HG02884 (cell line): Measurements from ENCODE around the gene SERHL2.
"Not testable (repeated sequence)": the region's sequence is repeated elsewhere in the genome, so short reads cannot be mapped to it uniquely, and the experiment has no call there.

Source experiments
- ATAC-seq: cut with Tn5 transposase; IDR thresholded peaks from one replicate; pipeline ENCODE4 v1.9.1; 2021; ENCODE audit warnings: mild to moderate bottlenecking, moderate library complexity; ENCODE audit not compliant: unreplicated experiment

The SERHL2 gene

DNA sequence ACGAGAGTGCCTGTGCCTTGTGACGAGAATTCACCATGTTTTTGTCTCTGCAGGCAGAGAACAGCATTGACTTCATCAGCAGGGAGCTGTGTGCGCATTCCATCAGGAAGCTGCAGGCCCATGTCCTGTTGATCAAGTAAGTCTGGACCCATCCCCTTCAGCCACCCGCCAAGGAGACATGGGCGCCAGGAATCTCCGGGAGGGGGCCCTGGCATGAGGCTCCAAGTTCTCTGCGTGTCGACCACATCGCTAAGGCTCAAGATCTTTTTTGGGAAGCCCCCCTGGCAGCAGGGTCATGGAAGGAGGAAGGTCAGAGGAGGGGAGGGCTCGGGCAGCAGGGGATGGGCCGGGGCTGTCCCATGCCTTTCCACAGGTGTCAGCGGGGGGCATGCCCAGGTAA is 17.3 kb downstream of the SERHL2 start:
- ATAC-seq, result not testable (repeated sequence)

DNA sequence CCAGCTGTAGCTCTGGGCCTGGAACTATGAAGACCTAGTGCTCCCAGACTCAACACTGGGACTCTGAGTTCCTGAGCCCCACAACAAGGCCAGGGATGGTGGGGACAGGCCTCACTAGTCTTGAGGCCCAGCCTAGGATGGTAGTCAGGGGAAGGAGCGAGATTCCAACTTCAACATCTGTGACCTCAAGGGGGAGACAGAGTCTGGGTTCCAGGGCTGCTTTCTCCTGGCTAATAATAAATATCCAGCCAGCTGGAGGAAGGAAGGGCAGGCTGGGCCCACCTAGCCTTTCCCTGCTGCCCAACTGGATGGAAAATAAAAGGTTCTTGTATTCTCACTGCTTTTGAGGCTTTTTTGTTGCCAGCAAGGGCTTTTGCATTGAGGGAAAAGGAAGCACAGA is 20.3 kb downstream of the SERHL2 start:
- not testable (repeated sequence) for ATAC-seq

DNA sequence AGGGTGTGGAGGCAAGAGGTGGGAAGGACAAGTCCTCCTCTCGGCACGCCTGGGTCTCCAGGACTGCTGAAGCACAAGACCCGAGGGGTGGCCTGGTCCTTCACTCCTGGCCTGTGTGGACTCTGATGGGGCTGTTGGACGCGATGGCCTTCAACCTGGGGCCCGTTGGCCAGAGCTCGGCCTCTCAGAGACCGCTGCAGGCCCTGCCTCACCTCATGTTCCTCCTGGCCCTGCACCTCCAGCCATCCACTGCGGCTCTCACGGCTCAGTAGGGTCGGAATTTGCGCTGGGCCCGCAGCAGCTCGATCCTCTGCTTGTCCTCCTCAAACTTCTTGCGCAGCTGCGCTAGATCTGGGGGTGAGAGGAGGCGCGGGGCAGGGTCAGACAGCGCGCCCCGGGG is 20.7 kb downstream of the SERHL2 start:
- not testable (repeated sequence) for ATAC-seq

DNA sequence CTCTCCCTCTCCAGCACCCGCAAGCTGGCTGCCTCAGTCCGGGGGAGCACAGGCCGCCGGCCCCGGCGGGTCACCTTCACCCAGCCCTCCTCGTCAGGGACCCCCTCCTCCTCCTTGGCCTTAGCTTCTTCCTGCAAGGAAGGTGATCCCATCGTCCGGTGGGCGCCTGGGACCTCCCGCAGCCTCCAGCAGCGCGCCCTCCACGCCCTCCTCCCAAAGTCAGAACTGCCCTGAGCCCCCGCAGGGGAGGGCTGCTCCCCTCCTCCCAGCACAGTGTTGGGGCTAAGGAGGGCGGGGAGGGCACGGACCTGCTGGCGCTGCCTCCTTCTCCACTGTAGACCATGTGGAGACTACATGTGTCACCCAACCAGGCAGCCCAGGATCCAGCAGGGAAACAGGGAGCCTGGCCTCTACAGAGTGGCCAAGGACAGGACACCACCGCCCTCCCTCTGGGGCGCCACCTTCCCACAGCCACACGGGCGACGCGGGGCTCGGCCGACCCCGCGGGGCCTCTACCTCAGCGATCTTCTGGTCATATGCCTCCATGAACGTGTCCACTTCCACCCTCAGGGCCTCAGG is 22.3 kb downstream of the SERHL2 start:
- ATAC-seq, result not testable (repeated sequence)

DNA sequence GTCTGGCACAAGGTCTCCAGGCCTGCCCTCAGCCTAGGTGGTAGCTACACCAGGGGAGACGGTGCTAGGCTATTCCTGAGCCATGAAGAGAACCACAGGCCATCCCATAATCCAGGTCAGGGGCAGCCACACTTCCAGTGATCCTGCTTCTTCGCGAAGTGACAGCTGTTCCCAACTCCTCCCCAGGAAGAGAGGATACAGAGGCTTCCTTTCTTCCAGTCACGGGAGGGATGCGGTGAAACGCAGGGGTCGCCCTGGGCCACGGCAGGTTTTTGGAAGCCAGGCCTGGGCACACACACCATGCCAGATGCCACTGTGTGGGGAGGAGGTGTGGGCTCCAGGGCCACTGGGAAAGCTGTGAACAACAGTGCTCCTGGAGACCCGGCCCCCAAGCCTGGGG is 23.4 kb downstream of the SERHL2 start:
- not testable (repeated sequence) for ATAC-seq

DNA sequence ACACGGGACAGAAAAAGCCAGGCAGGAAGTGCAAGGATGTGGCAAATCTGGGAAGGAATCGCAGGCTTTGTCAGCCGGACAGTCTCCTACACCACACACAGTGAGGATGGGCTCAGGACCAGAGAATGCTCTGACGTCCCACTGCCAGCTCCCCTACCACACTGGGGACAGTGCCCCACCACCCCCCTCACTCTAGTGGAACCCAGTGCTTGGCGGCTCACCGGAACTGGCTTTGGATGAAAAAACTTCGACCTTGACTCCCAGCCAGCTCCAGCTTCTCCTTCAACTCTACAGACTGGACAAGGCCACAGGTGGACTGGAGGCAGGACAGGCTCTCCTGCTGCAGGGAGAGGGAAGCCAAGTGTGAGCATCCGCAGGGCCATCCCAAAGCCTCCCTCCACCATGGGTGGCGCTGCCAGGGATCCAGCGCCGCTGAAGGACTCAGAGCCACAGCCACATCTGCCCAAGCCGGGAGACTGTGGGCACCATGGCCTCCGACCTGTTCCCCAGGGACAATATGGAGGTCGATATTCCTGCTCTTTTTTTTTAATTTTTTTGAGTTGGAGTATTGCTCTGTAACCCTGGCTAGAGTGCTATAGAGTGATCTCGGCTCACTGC is 24.0 kb downstream of the SERHL2 start:
- no peak for ATAC-seq

DNA sequence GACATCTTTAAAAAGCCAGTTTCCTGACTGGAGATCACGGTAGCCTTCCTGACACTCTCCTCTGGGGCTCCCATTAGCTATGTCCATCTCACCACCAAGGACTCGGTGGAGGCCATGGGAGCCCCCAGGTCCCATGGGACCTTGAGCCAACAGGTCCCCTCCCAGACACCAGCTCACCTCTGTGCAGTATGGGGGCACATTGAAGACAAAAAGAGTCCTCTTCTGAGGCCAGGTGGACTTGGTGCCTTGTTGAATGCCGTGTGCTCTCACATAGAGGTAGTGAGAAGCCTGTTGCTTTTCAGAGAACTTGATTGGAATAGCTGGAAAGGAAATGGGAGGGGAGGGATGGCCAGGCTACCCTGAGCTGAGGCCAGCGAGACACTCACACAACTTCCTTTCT is 26.3 kb downstream of the SERHL2 start:
- ATAC-seq, result not testable (repeated sequence)

DNA sequence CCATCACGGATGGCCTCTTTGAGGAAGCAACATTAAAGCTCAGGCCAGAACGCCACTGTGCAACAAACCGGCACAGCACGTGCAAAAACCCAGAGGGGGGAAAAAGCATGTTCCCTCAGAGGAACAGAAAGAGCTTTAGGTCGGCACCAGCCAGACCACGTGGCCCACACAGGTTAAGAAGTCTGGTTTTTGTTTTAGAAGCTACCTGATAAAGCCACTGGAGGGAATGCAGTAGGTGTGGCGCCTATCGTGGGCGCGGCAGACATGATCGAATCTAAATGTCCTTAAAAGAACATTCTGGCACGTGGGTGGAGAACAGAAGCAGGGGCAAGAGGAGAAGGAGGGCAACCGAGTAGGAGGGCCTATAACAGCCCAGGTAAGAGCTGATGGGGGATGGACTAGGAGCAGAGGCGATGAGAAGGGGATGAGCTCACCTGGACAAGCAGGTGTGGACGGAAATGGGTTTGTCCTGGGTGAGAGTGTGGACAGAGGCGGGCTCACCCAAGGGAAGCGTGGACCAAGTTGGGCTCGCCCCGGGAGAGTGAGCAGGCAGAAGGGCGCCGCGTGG is 27.5 kb downstream of the SERHL2 start:
- not testable (repeated sequence) for ATAC-seq

DNA sequence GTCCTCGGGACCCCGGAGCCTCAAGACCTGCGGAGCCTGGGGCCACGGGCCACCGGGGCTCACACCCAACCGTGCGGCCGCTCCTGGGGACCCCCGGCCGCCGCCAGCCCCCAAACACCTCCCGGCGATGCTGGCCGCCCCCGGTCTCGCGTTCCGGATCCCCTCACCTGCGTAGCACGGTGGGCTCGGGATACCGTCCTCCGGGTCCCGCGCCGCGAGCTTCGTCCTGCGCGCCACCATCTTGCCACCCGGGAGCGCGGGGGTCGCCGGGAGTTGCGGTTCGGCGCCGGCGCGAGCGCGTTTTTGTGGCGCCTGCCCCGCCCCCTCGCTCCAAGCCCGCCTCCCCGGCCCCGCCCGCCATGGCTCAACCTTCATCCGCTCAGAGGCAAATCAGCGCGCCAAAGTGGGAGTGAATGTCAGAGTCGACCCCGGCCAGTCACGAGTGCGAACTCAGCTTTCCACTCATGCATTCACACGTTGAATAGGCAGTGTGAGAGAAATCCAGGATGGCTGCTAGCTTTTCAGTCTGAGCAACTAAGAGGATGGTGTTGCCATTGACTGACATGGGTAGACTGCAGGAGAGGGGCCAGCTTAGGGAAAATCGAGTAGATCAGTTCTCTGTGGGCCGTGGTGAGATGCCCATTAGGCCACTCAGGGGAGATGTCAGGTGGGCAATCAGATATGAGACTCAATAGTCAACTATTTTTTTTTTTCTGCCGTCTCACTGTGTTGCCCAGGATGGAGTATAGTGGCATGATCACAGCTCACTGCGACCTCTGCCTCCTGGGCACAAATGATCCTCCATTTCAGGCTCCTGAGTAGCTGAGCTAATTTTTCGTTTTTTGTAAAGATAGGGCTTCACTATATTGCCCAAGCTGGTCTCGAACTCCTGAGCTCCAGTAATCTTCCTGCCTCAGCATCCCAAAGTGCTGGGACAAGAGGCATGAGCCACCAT is 28.3 kb downstream of the SERHL2 start:
- no peak for ATAC-seq

DNA sequence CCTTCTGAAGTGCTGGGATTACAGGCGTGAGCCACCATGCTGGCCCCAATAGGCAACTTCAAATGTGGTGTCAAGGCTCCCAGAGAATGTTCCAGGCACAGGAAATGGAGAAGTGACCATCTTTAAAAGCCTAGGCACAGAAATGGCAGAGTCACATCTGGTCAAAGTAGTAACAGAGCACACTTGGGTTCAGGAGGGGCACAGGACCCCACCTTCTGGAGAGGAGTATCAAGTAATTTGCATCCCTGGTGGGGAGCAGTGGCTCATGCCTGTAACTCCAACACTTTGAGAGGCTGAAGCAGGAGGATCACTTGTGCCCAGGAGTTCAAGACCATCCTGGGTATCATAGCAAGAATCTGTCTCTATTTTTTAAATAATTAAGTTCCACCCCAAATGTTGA is 29.2 kb downstream of the SERHL2 start:
- no peak for ATAC-seq

DNA sequence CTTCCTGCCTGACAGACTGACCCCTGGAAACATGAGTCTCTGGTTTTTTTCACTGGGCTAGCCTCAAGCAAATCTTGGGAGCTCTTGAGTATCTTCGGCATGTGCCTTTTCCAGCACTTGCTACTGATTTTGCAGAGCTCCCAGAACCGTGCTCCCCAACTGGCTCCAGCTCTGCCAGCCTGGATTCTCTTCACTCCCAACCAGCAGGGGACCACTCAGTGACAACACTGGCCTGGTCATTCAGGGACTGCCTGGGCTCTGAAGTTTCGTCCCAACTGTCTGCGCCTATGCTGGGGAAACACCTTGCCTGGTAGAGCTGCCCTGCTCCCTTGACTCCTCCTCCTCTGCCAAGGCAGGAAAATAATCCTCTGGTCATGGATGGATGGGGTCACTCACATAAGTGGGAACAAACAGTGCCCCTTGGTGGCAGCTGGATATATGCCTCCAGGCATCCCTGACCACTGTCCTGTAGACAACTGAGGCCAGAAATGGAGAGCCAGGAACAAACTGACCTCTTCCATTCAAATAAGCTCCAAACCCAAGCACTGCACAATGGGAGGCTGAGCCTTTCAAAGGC is 30.7 kb downstream of the SERHL2 start:
- no peak for ATAC-seq

DNA sequence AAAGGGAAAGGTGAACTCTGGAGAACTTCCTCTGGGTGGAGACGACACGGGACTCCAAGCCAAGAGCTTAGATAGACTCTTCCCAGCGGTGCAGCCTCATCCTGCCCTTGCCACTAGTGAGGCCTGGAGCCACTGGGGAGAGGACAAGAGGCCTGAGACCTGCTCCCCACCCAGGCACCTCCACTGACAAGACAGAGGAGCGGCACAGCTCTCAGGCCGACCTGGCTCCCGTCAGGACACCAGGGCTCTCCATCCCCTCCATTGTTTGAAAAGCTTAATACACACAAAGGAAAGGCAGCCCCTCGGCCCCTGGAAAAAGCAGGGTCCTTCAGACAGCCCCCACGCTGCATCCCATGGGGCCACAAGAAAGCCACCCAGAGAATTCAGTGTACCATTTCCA is 31.3 kb downstream of the SERHL2 start:
- no peak for ATAC-seq

DNA sequence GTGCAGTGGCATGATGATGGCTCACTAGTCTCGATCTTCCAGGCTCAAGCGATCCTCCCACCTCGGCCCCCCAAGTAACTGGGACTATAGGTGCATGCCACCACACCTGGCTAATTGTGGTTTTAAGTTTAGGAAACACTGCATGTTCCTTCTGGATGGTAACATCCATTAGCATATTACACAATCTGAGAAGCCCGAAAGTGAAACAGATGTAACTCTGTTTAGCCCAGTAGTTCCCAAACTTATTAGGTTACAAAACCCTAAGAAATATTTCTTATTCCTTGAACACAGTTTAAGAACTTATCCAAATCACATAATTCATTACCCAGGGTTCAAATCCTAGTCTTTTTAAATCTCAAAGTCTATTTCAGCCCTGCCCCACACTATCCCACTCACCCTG is 32.6 kb downstream of the SERHL2 start:
- ATAC-seq, result no peak

DNA sequence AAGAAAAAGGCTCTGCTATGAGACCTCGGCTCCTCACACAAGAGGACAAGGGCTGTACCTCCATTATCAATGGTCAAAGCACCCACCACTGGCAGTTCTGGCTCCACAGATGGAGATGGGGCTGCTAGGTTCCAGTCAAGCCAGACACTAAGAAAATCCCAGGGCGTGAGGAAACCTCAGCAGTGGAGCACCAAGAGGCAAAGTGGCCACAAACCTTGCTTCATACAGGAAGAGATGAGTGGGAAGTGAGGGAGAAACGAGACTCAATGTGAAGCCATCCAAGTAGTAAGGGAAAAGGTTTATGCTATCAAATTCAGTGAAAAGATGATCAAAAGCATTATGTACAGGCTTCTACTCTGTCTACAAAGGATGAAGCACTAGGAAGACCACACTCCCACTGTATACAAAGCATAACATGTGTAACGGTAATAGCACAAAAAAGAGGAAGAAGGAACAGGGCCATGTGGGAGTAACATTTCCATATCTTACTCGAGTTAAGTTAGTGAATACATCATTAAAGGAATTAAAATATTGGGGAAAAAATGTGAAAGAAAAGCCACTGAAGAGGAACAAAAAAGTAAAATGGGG is 33.9 kb downstream of the SERHL2 start:
- no peak for ATAC-seq

DNA sequence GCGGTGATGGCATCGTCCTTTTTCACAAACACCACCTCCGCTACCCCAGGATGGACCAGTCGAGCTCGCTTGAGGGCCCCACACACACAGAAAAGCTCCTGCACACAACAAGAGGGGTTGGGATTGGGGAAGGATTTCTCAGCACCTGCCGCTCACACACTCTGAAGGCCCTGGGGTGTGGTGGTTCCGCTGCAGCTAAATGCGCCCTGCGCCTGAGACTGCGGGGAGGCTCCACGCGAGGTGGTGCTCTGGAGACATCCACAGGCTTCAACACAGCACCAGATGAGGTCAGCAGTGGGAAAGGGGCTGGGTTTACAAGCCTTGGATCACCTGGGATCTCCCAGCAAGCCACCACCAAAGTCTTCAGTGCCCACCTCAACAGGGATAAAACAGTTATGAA is 38.2 kb downstream of the SERHL2 start:
- ATAC-seq, result no peak

DNA sequence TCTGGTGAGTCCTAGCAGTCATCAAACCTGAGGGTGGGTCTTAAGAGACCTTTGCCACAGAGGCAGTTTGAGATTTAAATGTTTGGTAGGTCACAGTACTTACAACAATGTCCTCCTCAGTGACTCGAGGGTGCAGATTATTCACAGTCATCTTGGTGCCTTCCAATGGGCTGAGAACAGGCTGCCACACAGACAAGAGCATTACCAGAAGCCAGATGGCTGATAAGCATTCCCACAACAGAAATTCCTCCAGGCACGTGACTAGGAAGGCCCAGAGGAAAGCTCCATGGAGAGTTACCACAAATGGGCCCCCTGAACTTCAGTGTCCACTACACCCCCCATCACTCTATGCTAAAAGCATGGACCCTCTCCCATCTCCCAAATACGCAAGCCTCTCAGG is 41.7 kb downstream of the SERHL2 start:
- no peak for ATAC-seq

DNA sequence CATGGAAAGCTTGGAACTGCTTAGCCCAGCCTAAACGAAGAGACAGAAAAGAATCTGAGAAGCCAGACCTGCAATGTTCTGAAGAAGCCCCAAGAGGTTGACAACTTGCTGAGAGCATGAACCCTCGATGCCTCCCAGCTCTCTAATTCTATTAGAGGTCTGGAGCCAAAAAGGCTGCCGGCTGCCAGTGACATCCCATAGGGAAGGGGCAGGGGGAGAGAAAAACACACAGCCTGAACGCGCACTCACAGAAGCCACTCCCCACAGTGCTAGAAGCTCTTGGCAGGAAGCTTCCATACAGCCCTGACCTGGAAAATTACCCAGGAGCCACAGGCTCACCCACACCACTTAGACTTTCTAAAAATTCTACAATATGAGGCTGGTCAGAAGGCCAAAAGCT is 42.6 kb downstream of the SERHL2 start:
- ATAC-seq, result no peak

DNA sequence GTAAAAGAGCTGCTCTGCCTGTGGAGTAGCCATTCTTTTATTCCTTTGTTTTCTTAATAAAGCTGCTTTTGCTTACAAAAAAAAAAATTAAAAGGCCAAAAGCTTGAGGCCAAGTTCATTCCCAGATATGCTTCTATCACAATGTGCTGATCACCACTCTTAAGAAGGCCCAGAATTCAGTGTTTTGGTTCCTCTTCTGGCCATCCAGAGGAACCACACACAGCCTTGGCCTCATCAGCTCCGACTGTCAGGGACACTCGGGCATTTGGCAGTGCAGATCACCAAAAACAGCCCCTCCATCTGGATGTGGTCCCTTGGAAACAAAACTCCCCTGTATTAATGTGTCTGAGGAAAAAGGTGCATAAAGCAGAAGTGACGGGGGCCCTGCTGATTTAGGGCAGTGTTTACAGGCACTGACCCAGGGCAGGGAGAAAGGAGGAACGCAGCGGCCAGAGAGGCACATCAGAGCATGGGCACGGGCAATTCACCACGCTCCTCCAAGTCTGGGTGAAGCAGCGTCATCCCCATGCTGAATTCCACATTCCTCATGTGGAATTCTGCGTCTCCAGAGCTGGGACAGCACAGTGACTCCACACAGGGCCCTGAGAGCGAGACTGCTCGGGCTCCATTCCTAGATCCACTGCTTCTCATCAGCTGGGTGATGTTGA is 43.2 kb downstream of the SERHL2 start:
- no peak for ATAC-seq

DNA sequence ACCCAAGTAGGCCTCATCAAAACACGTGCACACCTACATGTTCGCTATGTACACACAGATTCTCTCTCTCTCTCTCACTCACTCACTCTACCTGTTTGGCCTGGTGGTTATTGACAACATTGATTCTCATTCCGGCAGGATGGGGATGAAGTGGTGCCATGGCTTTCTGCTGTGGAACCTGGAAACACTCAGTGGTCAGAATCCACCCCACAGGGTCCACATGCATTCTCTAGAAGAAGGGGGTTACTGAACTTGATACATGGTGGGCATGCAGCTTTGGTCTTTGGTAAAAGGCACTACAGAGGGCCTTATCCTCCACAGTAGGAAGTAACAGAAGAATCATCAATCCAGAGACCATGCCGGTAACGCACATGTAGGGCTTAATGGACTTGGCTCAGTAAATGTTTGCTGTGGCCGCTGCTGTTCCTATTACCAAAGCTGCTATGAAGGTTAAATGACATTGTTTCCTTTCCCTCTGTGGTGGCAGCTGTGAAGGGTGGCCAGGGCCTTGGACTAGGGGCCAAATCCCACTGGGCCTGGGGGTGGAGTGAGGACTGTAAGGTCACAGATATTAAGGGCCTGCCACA is 48.2 kb downstream of the SERHL2 start:
- no peak for ATAC-seq

DNA sequence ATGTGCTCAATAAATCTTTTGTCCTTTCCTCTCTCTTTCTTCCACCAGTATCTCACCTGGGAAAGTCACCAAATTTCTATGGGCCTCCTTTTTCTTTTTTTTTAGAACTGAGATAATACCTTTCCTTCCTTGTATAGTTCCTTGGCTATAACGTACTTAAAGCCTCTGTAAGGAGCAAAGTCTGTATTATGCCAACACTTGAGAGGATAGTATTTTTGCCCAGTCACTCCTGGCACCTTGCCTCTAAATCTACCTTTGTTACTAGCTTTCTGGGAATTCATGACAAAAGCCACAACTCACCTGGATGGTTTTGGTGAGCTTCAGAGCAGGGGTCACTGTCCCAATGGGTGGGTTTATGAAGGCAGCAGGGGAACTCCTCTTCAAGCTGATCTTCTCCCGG is 48.7 kb downstream of the SERHL2 start:
- ATAC-seq, result no peak
